Uterine smooth muscle cell (primary cell): ENCODE data around the gene MPPED1. TPM values are rescaled to one million over a fixed set of nuclear protein-coding genes. Genes with fewer than 3 reads are reported as not detected.

ENCODE experiments used
- total RNA-seq: library from RNA; depleted of rRNA; stranded (reverse); fragments of >200 nt; gene quantifications from 2 replicates; pipeline ENCODE4 v1.2.3, GENCODE V29; 2014

MPPED1 gene
- not detected in 2 replicates for total RNA-seq

GRCh38 chr22:43411869-43412807 lies at the start of gene MPPED1:
MPPED1 (plus strand) TSS chr22:43412014; CDS start chr22:43424986, 12,972 bp downstream.

Other genes with a start within 250 kb of the MPPED1 start
- 28.6 and 31.1 TPM in 2 replicates for gene TTLL12, start 224.9 kb upstream of the MPPED1 start, total RNA-seq
- not detected in 2 replicates for gene SCUBE1, start 68.6 kb upstream of the MPPED1 start, total RNA-seq